ENCODE data around the gene TSNAXIP1.

GRCh38 chr16:67758966-67759365 is 47.7 kb upstream of the TSNAXIP1 start:
- TF ChIP-seq CTCF (optimal IDR thresholded peaks at IDR 0.05 in 1 of 3, IDR thresholded peaks at IDR 0.05 in 1 of 3, conservative IDR thresholded peaks at IDR 0.05 in 1 of 3; ENCODE audit: extremely low read depth in 1 of 3, insufficient read depth in 2 of 3, low read length in 3 of 3) = no peak
- TF ChIP-seq EZH2 (IDR thresholded peaks at IDR 0.05; ENCODE audit: low read length) = no peak
